Astrocyte of the spinal cord (primary cell): ENCODE results near the gene NPAS3.

ENCODE experiments used
- DNase-seq: peaks from one replicate; pipeline ENCODE4 v3.0.0; 2011; ENCODE audit warnings: low read depth, low spot score
- H3K4me3 ChIP-seq: 2 replicates; pipeline ENCODE4 v1.5.1; 2011; ENCODE audit warnings: low read depth, mild to moderate bottlenecking, low read length, moderate library complexity
- CTCF ChIP-seq: IDR thresholded peaks from 2 replicates; pipeline ENCODE4 v1.5.1; 2012; ENCODE audit warnings: low read depth, mild to moderate bottlenecking, low read length, inconsistent platforms
- in situ Hi-C: cut with HindIII; loops from 2 replicates; pipeline ENCODE4 v1.10.0; 2017; ENCODE audit warnings: low sequenced_read_pairs

The NPAS3 gene

GRCh38 chr14:33350366-33350990 is 411.8 kb downstream of the NPAS3 start:
- in situ Hi-C loops, result no loop called here
- no peak for TF ChIP-seq CTCF
- DNase-seq, result no peak
- H3K4me3 ChIP-seq, result no peak overlapping the region

GRCh38 chr14:33352821-33353220 is 414.1 kb downstream of the NPAS3 start:
- no peak for TF ChIP-seq CTCF
- no peak overlapping the region for H3K4me3 ChIP-seq
- peak; percentile 33 for DNase-seq
- in situ Hi-C loops, result no loop called here

- in situ Hi-C loops, result no loop called here
- DNase-seq, result no peak
- TF ChIP-seq CTCF, result no peak
- no peak overlapping the region for H3K4me3 ChIP-seq
Observed at GRCh38 chr14:33356181-33356580, 417.5 kb downstream of the NPAS3 start.

- DNase-seq, result no peak
- no peak for TF ChIP-seq CTCF
- H3K4me3 ChIP-seq, result no peak overlapping the region
- in situ Hi-C loops, result no loop called here
Observed at GRCh38 chr14:33357225-33358010, 418.7 kb downstream of the NPAS3 start.

- DNase-seq, result no peak
- no peak for TF ChIP-seq CTCF
- H3K4me3 ChIP-seq, result no peak overlapping the region
- in situ Hi-C loops, result no loop called here
Observed at GRCh38 chr14:33359288-33359881, 420.7 kb downstream of the NPAS3 start.

- in situ Hi-C loops, result no loop called here
- no peak for TF ChIP-seq CTCF
- DNase-seq, result no peak
- H3K4me3 ChIP-seq, result no peak overlapping the region
Observed at GRCh38 chr14:33362934-33363333, 424.3 kb downstream of the NPAS3 start.
